A673 (cell line): Measurements from ENCODE around the gene TMEM183A. TPM values are rescaled to one million over a fixed set of nuclear protein-coding genes. Genes with fewer than 3 reads are reported as not detected.
"Not testable (repeated sequence)": the region's sequence is repeated elsewhere in the genome, so short reads cannot be mapped to it uniquely, and the experiment has no call there.

Experiments used
- BruUV-seq: library from RNA; stranded (reverse); fragments of 400-500 nt; replicated peaks from 2 replicates; lab custom pipeline; 2021; lab: Mats Ljungman, UMichigan
- CTCF ChIA-PET: fragments of 300-600 bp; sonication (Branson Sonifier 250); formaldehyde crosslinking; loops from one replicate; lab custom pipeline; 2022; ENCODE audit warnings: antibody characterized with exemption; lab: Charles Lee
- POLR2A ChIA-PET: fragments of 300-600 bp; sonication (Branson Sonifier 250); formaldehyde crosslinking; loops from one replicate; lab custom pipeline; 2022; ENCODE audit warnings: antibody characterized with exemption; ENCODE audit not compliant: low non-redundant PET; lab: Charles Lee
- DNase-seq: peaks from one replicate; pipeline ENCODE4 v3.0.0-alpha.2; 2015; ENCODE audit warnings: low spot score
- H3K27ac ChIP-seq: fragments of 200-600 bp; sonication (generic); 2 replicates; pipeline ENCODE4 v1.5.1; 2016; ENCODE audit warnings: mixed run types, low read depth, mild to moderate bottlenecking, mixed read lengths, antibody characterized with exemption, low read length; ENCODE audit not compliant: poor library complexity, severe bottlenecking
- H3K27me3 ChIP-seq: fragments of 200-600 bp; sonication (generic); replicated peaks from 2 replicates; pipeline ENCODE4 v1.6.1; 2017; ENCODE audit warnings: mixed run types, low read depth, mild to moderate bottlenecking, mixed read lengths, antibody characterized with exemption, low read length; ENCODE audit not compliant: insufficient read depth, poor library complexity
- H3K36me3 ChIP-seq: fragments of 200-600 bp; sonication (generic); 2 replicates; pipeline ENCODE4 v1.6.1; 2016; ENCODE audit warnings: mixed run types, mild to moderate bottlenecking, mixed read lengths, antibody characterized with exemption, low read length; ENCODE audit not compliant: insufficient read depth, poor library complexity, severe bottlenecking
- H3K4me1 ChIP-seq: fragments of 200-600 bp; sonication (generic); 2 replicates; pipeline ENCODE4 v1.6.1; 2017; ENCODE audit warnings: mixed run types, mild to moderate bottlenecking, mixed read lengths, antibody characterized with exemption, low read length; ENCODE audit not compliant: insufficient read depth, poor library complexity, severe bottlenecking
- H3K4me3 ChIP-seq: fragments of 200-600 bp; sonication (generic); 2 replicates; pipeline ENCODE4 v1.5.1; 2016; ENCODE audit warnings: low read depth, mixed run types, mild to moderate bottlenecking, mixed read lengths, low read length; ENCODE audit not compliant: poor library complexity, severe bottlenecking
- H3K9me3 ChIP-seq: fragments of 200-600 bp; sonication (generic); 2 replicates; pipeline ENCODE4 v1.6.1; 2016; ENCODE audit warnings: mixed run types, low read depth, mild to moderate bottlenecking, mixed read lengths, antibody characterized with exemption, low read length; ENCODE audit not compliant: poor library complexity, severe bottlenecking
- CTCF ChIP-seq: fragments of 300-800, 200-600 bp; sonication (generic); conservative IDR thresholded peaks from 2 replicates; pipeline ENCODE4 v1.5.1; 2017; ENCODE audit warnings: low read depth, mild to moderate bottlenecking, antibody characterized with exemption, low read length, moderate library complexity, mixed read lengths
- EZH2 ChIP-seq: fragments of 200-600 bp; sonication (generic); IDR thresholded peaks from 2 replicates; pipeline ENCODE4 v1.6.1; 2017; ENCODE audit warnings: borderline replicate concordance, low read depth, mild to moderate bottlenecking, mixed read lengths, antibody characterized with exemption, low read length; ENCODE audit not compliant: poor library complexity, severe bottlenecking
- intact Hi-C: fragments of 100-400 bp; cut with micrococcal nuclease; formaldehyde crosslinking; loops from one replicate; pipeline ENCODE4 v1.10.0; 2022; ENCODE audit not compliant: unreplicated experiment
- total RNA-seq: library from RNA; stranded (reverse); gene quantifications from 2 replicates; pipeline ENCODE4 v1.2.3, GENCODE V29; 2021

TMEM183A gene
- total RNA-seq, 1 experiment from 2014 or later, result 65.1 TPM

GRCh38 chr1:202979459-202979858 is 27.7 kb upstream of the TMEM183A start:
- no peaks in the 10 kb centered on the region for H3K4me1 ChIP-seq
- no peaks in the 10 kb centered on the region for H3K36me3 ChIP-seq
- H3K4me3 ChIP-seq, result no peak overlapping the region
- ChIA-PET POLR2A (no interaction called here), CTCF (interaction anchor here (0.6 kb wide), 1 partner anchor 19 kb away, joined by 3 read pairs; no protein-coding TSS in a partner anchor)
- no peak for TF ChIP-seq EZH2
- no peak for TF ChIP-seq CTCF
- H3K9me3 ChIP-seq, result no peaks in the 10 kb centered on the region
- H3K27ac ChIP-seq, result no peak overlapping the region
- DNase-seq, result no peak
- intact Hi-C loops, result no loop called here
- no TSS peak for BruUV-seq
- H3K27me3 ChIP-seq, result peaks cover 5% of the 10 kb centered on the region

GRCh38 chr1:202981939-202982338 is 25.2 kb upstream of the TMEM183A start:
- Histone ChIP-seq H3K36me3 (no peaks in the 10 kb centered on the region), H3K9me3 (no peaks in the 10 kb centered on the region), H3K4me3 (no peak overlapping the region), H3K4me1 (no peaks in the 10 kb centered on the region), H3K27ac (no peak overlapping the region), H3K27me3 (peaks cover 5% of the 10 kb centered on the region)
- POLR2A ChIA-PET, result no interaction called here
- DNase-seq, result no peak
- intact Hi-C loops, result no loop called here
- no peak for TF ChIP-seq CTCF
- CTCF ChIA-PET, result interaction anchor here (0.7 kb wide), 1 partner anchor 280 kb away, joined by 5 read pairs; no protein-coding TSS in a partner anchor
- BruUV-seq, result no TSS peak

- BruUV-seq, result no TSS peak
- Histone ChIP-seq H3K27ac (no peak overlapping the region), H3K4me1 (no peaks in the 10 kb centered on the region), H3K36me3 (no peaks in the 10 kb centered on the region), H3K4me3 (no peak overlapping the region), H3K27me3 (peaks cover 5% of the 10 kb centered on the region), H3K9me3 (no peaks in the 10 kb centered on the region)
- no peak for TF ChIP-seq CTCF
- no peak for TF ChIP-seq EZH2
- DNase-seq, result no peak
- intact Hi-C loops, result no loop called here
- CTCF ChIA-PET, result no interaction called here
- POLR2A ChIA-PET, result no interaction called here
These were observed 24.3 kb upstream of the TMEM183A start for GRCh38 chr1:202982715-202983430.

- H3K27ac ChIP-seq, H3K9me3 ChIP-seq, BruUV-seq, H3K4me3 ChIP-seq, CTCF ChIA-PET, H3K27me3 ChIP-seq, DNase-seq, H3K4me1 ChIP-seq, POLR2A ChIA-PET, H3K36me3 ChIP-seq, intact Hi-C loops: not testable (repeated sequence)
These were observed 21.1 kb upstream of the TMEM183A start for GRCh38 chr1:202986120-202986519.
